CD4-positive, alpha-beta T cell (primary cell): ENCODE data around the gene FGF22. TPM values are rescaled to one million over a fixed set of nuclear protein-coding genes. Genes with fewer than 3 reads are reported as not detected.
"Not testable (repeated sequence)": the region's sequence is repeated elsewhere in the genome, so short reads cannot be mapped to it uniquely, and the experiment has no call there.

ENCODE experiments used
- ATAC-seq: fragments of 200-7000 bp; cut with Tn5 transposase; one replicate; pipeline ENCODE4 v1.10.0; 2022; ENCODE audit warnings: mild to moderate bottlenecking; ENCODE audit not compliant: poor library complexity
- CTCF ChIA-PET: fragments of 350-600 bp; sonication (Branson Sonifier 250); formaldehyde crosslinking; loops from one replicate; lab custom pipeline; 2021; ENCODE audit warnings: antibody characterized with exemption, inconsistent platforms; lab: Charles Lee
- POLR2A ChIA-PET: fragments of 350-600 bp; sonication (Branson Sonifier 250); formaldehyde crosslinking; loops from one replicate; lab custom pipeline; 2021; ENCODE audit warnings: antibody characterized with exemption, inconsistent platforms; lab: Charles Lee
- DNase-seq, 14 experiments: peaks; one replicate each; pipeline ENCODE4 v3.0.0-alpha.2; 2013 to 2020; ENCODE audit warnings: mixed read lengths in 2 of 14
- H3K27ac ChIP-seq, 2 donors: one replicate each; pipeline versions ENCODE4 v1.5.1 to v1.7.0; 2013; ENCODE audit warnings: low read length in 2 of 2, low read depth in 1 of 2, mild to moderate bottlenecking in 1 of 2
- H3K27me3 ChIP-seq, 2 experiments: 1 replicate in 1 of 2; 2 replicates in 1 of 2; pipeline versions ENCODE4 v1.6.1 to v1.7.0; 2013; ENCODE audit warnings: low read length in 2 of 2, control low read depth in 1 of 2, mild to moderate bottlenecking in 1 of 2, moderate library complexity in 1 of 2; ENCODE audit not compliant: insufficient read depth in 2 of 2, control insufficient read depth in 1 of 2
- H3K36me3 ChIP-seq: one replicate; pipeline ENCODE4 v1.6.1; 2013; ENCODE audit warnings: low read length, control low read depth; ENCODE audit not compliant: insufficient read depth
- H3K4me1 ChIP-seq: one replicate; pipeline ENCODE4 v1.6.1; 2013; ENCODE audit warnings: low read length, control low read depth; ENCODE audit not compliant: insufficient read depth
- H3K4me3 ChIP-seq: one replicate; pipeline ENCODE4 v1.5.1; 2013; ENCODE audit warnings: mild to moderate bottlenecking, low read length, moderate library complexity
- H3K9me3 ChIP-seq, 2 experiments: 1 replicate in 1 of 2; 2 replicates in 1 of 2; pipeline versions ENCODE4 v1.6.1 to v1.7.0; 2013; ENCODE audit warnings: low read length in 2 of 2, mild to moderate bottlenecking in 2 of 2, control low read depth in 1 of 2, moderate library complexity in 1 of 2; ENCODE audit not compliant: control insufficient read depth in 1 of 2, insufficient read depth in 1 of 2
- H3K27ac Mint-ChIP-seq: one replicate; pipeline ENCODE4 v1.8.0; 2020; ENCODE audit warnings: mixed read lengths
- H3K27me3 Mint-ChIP-seq: one replicate; pipeline ENCODE4 v1.8.0; 2021; ENCODE audit warnings: mixed read lengths
- H3K36me3 Mint-ChIP-seq: one replicate; pipeline ENCODE4 v1.8.0; 2021; ENCODE audit warnings: low read depth, mixed read lengths
- H3K4me1 Mint-ChIP-seq: one replicate; pipeline ENCODE4 v1.8.0; 2021; ENCODE audit warnings: low read depth, mixed read lengths
- H3K4me3 Mint-ChIP-seq: one replicate; pipeline ENCODE4 v1.8.0; 2020; ENCODE audit warnings: mild to moderate bottlenecking, mixed read lengths
- H3K9me3 Mint-ChIP-seq: one replicate; pipeline ENCODE4 v1.8.0; 2020; ENCODE audit warnings: mixed read lengths
- CTCF ChIP-seq: fragments of 200-600 bp; IDR thresholded peaks from one replicate; pipeline ENCODE4 v1.8.0; 2022; ENCODE audit warnings: antibody characterized with exemption, mild to moderate bottlenecking
- intact Hi-C, 2 experiments: fragments of 100-400 bp; cut with DNase I in 1 of 2; cut with micrococcal nuclease in 1 of 2; formaldehyde crosslinking; loops; one replicate each; pipeline versions ENCODE4 v1.15.1 to v1.9.0; 2023 to 2025; cut with DNase I, micrococcal nuclease
- total RNA-seq, 174 experiments: library from RNA in 2 of 174; stranded (reverse) in 2 of 174; gene quantifications; one replicate each; pipeline ENCODE4 v1.2.3 and lab custom pipeline; 2021 to 2026

The FGF22 gene
- total RNA-seq, 2 experiments from 2014 or later = 0.42 to 0.49 TPM

GRCh38 chr19:628168-628567 lies 11.5 kb upstream of the FGF22 start:
- CTCF ChIA-PET = interaction anchor here (1.4 kb wide), 1 partner anchor 44 kb away, joined by 4 read pairs; no protein-coding TSS in a partner anchor
- DNase-seq = peak in 3 of 14 experiments; percentile 29 to 43 (median 38)
- Mint-ChIP-seq H3K27ac (no peak overlapping the region), H3K9me3 (no peaks in the 10 kb centered on the region), H3K4me3 (no peak overlapping the region), H3K4me1 (peaks cover 27% of the 10 kb centered on the region), H3K36me3 (peaks cover 57% of the 10 kb centered on the region), H3K27me3 (no peaks in the 10 kb centered on the region)
- Histone ChIP-seq H3K4me1 (peaks cover 30% of the 10 kb centered on the region), H3K27ac (no peak overlapping the region), H3K4me3 (no peak overlapping the region), H3K36me3 (peaks cover 55% of the 10 kb centered on the region), H3K9me3 (peaks cover 0 to 4% of the 10 kb centered on the region in 2 experiments), H3K27me3 (no peaks in the 10 kb centered on the region)
- no peak for ATAC-seq
- intact Hi-C loops = no loop called here
- no peak for TF ChIP-seq CTCF
- POLR2A ChIA-PET = no interaction called here

DNA sequence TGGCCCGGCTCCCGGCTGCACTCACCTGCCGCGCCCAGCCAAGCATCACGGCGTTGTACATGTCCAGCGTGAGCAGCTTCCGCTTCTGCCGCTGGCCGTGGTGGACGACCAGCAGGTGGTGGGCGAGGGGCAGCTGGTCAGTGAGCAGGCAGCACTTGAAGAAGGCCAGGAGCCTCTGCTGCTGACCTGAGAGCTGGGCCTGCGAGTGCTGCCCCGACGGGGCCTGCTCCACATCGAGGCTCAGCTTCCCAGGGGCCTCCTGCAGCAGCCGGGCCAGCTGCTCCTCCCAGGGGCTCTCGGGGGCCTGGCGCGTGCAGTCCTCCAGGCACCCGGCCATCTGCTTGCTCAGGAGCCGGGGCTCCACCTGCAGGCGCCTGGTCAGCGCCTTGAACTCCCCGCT lies 10.2 kb upstream of the FGF22 start:
- peaks cover 43% of the 10 kb centered on the region for H3K36me3 ChIP-seq
- H3K27ac Mint-ChIP-seq, H3K9me3 ChIP-seq, CTCF ChIA-PET, H3K9me3 Mint-ChIP-seq, H3K27me3 Mint-ChIP-seq, DNase-seq, H3K27me3 ChIP-seq, ATAC-seq, H3K4me3 Mint-ChIP-seq, POLR2A ChIA-PET, H3K27ac ChIP-seq, H3K4me3 ChIP-seq, intact Hi-C loops: not testable (repeated sequence)
- H3K4me1 ChIP-seq = peaks cover 40% of the 10 kb centered on the region
- Mint-ChIP-seq H3K4me1 (peaks cover 35% of the 10 kb centered on the region), H3K36me3 (peaks cover 50% of the 10 kb centered on the region)

- ChIA-PET CTCF (no interaction called here), POLR2A (no interaction called here)
- Histone ChIP-seq H3K4me3 (no peak overlapping the region), H3K9me3 (peaks cover 0 to 4% of the 10 kb centered on the region in 2 experiments), H3K27ac (no peak overlapping the region), H3K4me1 (peaks cover 40% of the 10 kb centered on the region), H3K27me3 (no peaks in the 10 kb centered on the region), H3K36me3 (peaks cover 37% of the 10 kb centered on the region)
- peaks cover 35% of the 10 kb centered on the region for H3K4me1 Mint-ChIP-seq
- no peak for ATAC-seq
- intact Hi-C loops = loop anchor here in 1 of 2 experiments (5.0 kb wide), 1 partner anchor 58 kb away; the partner anchor contains the start of gene BSG
- H3K4me3 Mint-ChIP-seq = peak overlapping the region; percentile 54
- TF ChIP-seq CTCF = no peak
- peaks cover 47% of the 10 kb centered on the region for H3K36me3 Mint-ChIP-seq
- H3K27me3 Mint-ChIP-seq = no peaks in the 10 kb centered on the region
- no peak for DNase-seq
- no peak overlapping the region for H3K27ac Mint-ChIP-seq
- no peaks in the 10 kb centered on the region for H3K9me3 Mint-ChIP-seq
Observed at GRCh38 chr19:629961-630714, 9.5 kb upstream of the FGF22 start.
